Activated naive CD4-positive, alpha-beta T cell treated with anti-CD3 and anti-CD28 coated beads, Interleukin-2, amount 50 U/mL, for 24 hours (primary cell): Measurements from ENCODE around the gene GLIS1.

Experiments used
- H3K27ac Mint-ChIP-seq: one replicate; pipeline ENCODE4 v1.8.0; 2021; ENCODE audit warnings: mild to moderate bottlenecking, mixed read lengths
- H3K27me3 Mint-ChIP-seq: one replicate; pipeline ENCODE4 v1.8.0; 2021; ENCODE audit warnings: mixed read lengths
- H3K36me3 Mint-ChIP-seq: one replicate; pipeline ENCODE4 v1.8.0; 2021; ENCODE audit warnings: mixed read lengths
- H3K4me1 Mint-ChIP-seq: one replicate; pipeline ENCODE4 v1.8.0; 2021; ENCODE audit warnings: mixed read lengths
- H3K4me3 Mint-ChIP-seq: one replicate; pipeline ENCODE4 v1.8.0; 2021; ENCODE audit warnings: mild to moderate bottlenecking, mixed read lengths
- H3K9me3 Mint-ChIP-seq: one replicate; pipeline ENCODE4 v1.8.0; 2021; ENCODE audit warnings: mixed read lengths

The GLIS1 gene

GRCh38 chr1:53545663-53546408 lies 193.1 kb downstream of the GLIS1 start:
- H3K9me3 Mint-ChIP-seq: no peaks in the 10 kb centered on the region
- no peaks in the 10 kb centered on the region for H3K4me1 Mint-ChIP-seq
- no peaks in the 10 kb centered on the region for H3K36me3 Mint-ChIP-seq

DNA sequence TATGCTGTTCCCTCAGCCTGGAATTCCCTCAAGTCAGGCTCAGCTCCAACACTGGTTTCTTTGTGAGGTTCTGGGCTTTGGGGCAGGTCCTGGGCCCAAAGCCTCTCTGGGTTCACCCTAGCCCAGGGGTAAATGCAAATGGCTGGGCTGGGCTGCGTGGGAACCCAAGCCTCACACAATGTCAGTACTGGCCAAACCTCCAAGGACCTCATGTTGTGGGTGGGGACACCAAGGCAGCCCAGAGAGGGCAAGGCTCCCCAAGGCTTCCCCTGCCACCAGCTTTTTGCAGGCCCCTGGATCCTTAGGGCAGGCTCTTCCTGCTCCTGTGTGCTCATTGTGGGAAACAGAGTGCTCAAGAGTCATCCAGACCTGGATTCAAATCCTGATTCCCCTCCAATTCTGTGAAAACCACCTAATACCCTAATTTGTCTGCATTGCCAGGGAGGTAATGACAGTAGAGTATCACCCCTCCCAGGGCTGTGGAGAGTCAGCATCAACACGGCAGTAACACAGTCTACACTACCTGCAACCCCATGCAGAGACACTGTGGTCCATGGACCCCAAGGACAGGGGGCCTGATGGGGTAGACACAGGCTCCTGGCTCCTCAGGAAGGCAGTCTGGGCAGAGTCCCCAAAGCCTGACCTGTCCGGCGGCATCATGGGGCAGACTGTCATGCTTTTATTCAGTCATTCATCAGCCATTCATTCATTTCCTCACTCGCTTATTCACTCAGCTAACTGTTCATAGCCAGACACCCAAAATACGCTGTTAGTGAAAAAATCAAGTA lies 194.0 kb downstream of the GLIS1 start:
- H3K9me3 Mint-ChIP-seq: no peaks in the 10 kb centered on the region
- no peaks in the 10 kb centered on the region for H3K4me1 Mint-ChIP-seq
- H3K27ac Mint-ChIP-seq: no peak overlapping the region
- H3K36me3 Mint-ChIP-seq: no peaks in the 10 kb centered on the region
- H3K4me3 Mint-ChIP-seq: no peak overlapping the region
- H3K27me3 Mint-ChIP-seq: no peaks in the 10 kb centered on the region

More at GRCh38 chr1:53545663-53546408, 193.1 kb downstream of the GLIS1 start:
- no peak overlapping the region for H3K4me3 Mint-ChIP-seq
- H3K27me3 Mint-ChIP-seq: no peaks in the 10 kb centered on the region
- no peak overlapping the region for H3K27ac Mint-ChIP-seq

GRCh38 chr1:53543778-53544695 lies 194.9 kb downstream of the GLIS1 start:
- no peaks in the 10 kb centered on the region for H3K36me3 Mint-ChIP-seq
- no peaks in the 10 kb centered on the region for H3K4me1 Mint-ChIP-seq
- no peak overlapping the region for H3K4me3 Mint-ChIP-seq
- no peaks in the 10 kb centered on the region for H3K9me3 Mint-ChIP-seq
- no peak overlapping the region for H3K27ac Mint-ChIP-seq
- no peaks in the 10 kb centered on the region for H3K27me3 Mint-ChIP-seq

DNA sequence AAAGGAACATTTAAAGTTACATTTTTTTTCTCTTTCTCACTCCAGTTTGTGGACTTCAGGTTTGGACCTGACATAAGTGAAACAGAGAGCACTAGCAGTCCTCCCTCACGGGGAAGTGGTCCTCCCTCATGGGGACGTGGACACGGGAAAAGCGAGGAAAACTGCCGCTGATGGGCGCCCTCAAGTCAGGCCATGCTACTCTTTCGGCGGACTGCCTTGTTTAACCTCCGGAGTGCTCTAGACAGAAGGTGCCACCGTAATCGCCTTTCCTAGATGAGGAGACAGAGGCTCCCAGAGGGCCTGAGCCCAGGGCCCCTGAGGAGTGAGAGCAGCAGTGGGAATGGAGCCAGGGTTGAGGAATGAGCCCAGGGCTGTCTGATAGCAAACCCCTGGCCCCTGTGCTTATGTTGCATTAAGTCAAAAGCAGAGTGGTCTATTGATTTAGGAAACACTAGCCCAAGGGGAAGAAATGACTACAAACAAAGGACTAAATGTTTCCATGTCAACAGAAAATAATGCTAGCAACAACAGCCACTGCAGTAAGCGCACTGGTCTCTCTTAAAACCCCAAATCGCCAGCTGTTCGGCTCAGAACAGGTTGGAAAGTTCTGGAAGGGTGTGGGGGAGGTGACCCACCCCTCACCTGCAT lies 195.7 kb downstream of the GLIS1 start:
- H3K27ac Mint-ChIP-seq: no peak overlapping the region
- no peaks in the 10 kb centered on the region for H3K27me3 Mint-ChIP-seq

GRCh38 chr1:53542551-53542950 lies 196.4 kb downstream of the GLIS1 start:
- Mint-ChIP-seq H3K27me3 (no peaks in the 10 kb centered on the region), H3K4me3 (no peak overlapping the region), H3K27ac (no peak overlapping the region), H3K9me3 (no peaks in the 10 kb centered on the region), H3K4me1 (no peaks in the 10 kb centered on the region), H3K36me3 (no peaks in the 10 kb centered on the region)

More for the DNA sequence above, 195.7 kb downstream of the GLIS1 start:
- no peaks in the 10 kb centered on the region for H3K4me1 Mint-ChIP-seq
- H3K9me3 Mint-ChIP-seq: no peaks in the 10 kb centered on the region
- H3K4me3 Mint-ChIP-seq: no peak overlapping the region
- no peaks in the 10 kb centered on the region for H3K36me3 Mint-ChIP-seq

- no peak overlapping the region for H3K4me3 Mint-ChIP-seq
- no peaks in the 10 kb centered on the region for H3K27me3 Mint-ChIP-seq
- no peaks in the 10 kb centered on the region for H3K4me1 Mint-ChIP-seq
- no peak overlapping the region for H3K27ac Mint-ChIP-seq
- H3K9me3 Mint-ChIP-seq: no peaks in the 10 kb centered on the region
- H3K36me3 Mint-ChIP-seq: no peaks in the 10 kb centered on the region
Observed at GRCh38 chr1:53541761-53542550, 197.0 kb downstream of the GLIS1 start.

GRCh38 chr1:53541263-53541625 lies 197.7 kb downstream of the GLIS1 start:
- Mint-ChIP-seq H3K27me3 (no peaks in the 10 kb centered on the region), H3K4me1 (no peaks in the 10 kb centered on the region), H3K9me3 (no peaks in the 10 kb centered on the region), H3K4me3 (no peak overlapping the region), H3K27ac (no peak overlapping the region), H3K36me3 (no peaks in the 10 kb centered on the region)

DNA sequence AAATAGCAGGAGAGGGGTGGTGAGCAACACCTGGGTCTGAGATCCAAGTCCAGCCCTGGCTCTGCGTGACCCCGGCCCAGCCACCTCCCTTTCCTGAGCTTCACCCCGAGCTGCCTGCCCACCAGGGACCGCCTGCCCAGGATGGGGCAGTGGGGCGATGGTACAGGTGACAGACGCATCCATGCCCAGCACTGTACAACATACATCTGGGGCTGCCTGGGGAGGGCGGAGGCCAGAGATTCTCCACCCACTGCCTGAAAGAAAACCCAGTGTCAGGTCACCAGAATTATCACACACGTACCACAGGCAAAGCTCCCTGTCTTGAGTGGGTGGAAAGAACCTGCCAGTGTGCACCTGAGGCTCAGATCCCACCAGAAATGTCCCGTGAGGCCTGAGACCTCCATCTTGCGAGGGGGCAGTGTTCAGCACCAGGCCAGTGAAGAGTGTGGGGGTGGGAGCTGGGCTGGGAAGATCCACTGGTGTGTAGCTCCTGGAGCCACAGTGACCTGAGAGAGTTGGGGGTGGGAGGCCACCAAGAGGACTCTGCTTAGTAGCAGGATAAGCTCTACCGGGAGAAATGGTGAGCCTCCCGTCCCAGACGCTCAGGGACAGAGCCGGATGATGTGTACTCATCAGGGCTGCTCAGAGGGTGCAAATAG lies 198.2 kb downstream of the GLIS1 start:
- no peaks in the 10 kb centered on the region for H3K36me3 Mint-ChIP-seq
- H3K4me1 Mint-ChIP-seq: no peaks in the 10 kb centered on the region
- H3K9me3 Mint-ChIP-seq: no peaks in the 10 kb centered on the region
- no peaks in the 10 kb centered on the region for H3K27me3 Mint-ChIP-seq
- H3K27ac Mint-ChIP-seq: no peak overlapping the region
- H3K4me3 Mint-ChIP-seq: no peak overlapping the region

DNA sequence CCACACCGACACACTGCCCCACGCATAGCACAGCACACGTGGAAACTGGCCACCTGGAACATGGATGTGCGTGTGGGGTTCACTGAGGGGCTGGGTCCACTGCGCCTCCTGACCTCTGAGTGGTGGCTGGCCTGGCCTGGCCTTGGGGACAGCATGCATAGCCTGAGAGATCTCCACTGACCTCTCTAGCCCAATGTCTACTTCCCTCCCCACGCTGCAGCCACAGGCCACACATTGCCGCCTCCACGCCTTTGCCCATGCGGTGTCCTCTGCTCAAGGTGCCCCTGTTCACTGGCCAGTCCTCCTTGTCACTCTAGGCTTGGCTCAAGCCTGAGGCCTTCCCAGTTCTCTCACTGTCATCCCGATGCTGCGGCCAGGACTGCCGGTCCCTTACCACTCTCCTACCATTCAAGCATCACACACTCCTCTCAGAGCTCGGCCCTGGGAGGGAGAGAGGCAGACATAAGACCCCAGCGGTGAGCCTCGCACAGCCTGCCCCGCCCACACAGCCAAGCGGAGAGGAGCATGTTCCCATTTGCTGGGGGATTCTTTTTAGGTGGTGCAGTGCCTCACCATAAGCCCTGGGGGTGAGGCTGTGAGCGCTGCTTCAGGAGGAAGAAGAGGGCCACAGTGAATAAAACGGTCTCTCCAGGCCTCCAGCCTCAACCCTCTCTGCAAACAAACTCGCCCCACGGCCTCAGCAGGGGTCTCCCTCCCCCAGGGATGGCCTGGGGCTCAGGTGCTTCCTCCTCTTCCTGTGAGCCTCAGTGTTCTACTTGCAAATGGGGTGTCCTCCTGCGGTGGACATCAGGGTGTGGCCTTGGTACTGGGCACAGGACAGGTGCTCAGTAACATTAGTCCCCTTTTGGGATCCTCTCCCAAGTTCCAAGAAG lies 199.0 kb downstream of the GLIS1 start:
- Mint-ChIP-seq H3K4me3 (no peak overlapping the region), H3K36me3 (no peaks in the 10 kb centered on the region), H3K27me3 (no peaks in the 10 kb centered on the region), H3K4me1 (no peaks in the 10 kb centered on the region), H3K9me3 (no peaks in the 10 kb centered on the region), H3K27ac (no peak overlapping the region)

GRCh38 chr1:53539226-53539625 lies 199.7 kb downstream of the GLIS1 start:
- Mint-ChIP-seq H3K4me3 (no peak overlapping the region), H3K9me3 (no peaks in the 10 kb centered on the region), H3K27ac (no peak overlapping the region), H3K4me1 (no peaks in the 10 kb centered on the region), H3K27me3 (no peaks in the 10 kb centered on the region), H3K36me3 (no peaks in the 10 kb centered on the region)

- Mint-ChIP-seq H3K9me3 (no peaks in the 10 kb centered on the region), H3K4me3 (no peak overlapping the region), H3K36me3 (no peaks in the 10 kb centered on the region), H3K27me3 (no peaks in the 10 kb centered on the region), H3K4me1 (no peaks in the 10 kb centered on the region), H3K27ac (no peak overlapping the region)
Observed at GRCh38 chr1:53536606-53537005, 202.4 kb downstream of the GLIS1 start.

- Mint-ChIP-seq H3K9me3 (no peaks in the 10 kb centered on the region), H3K27me3 (no peaks in the 10 kb centered on the region), H3K36me3 (no peaks in the 10 kb centered on the region), H3K4me1 (no peaks in the 10 kb centered on the region), H3K27ac (no peak overlapping the region), H3K4me3 (no peak overlapping the region)
Observed at GRCh38 chr1:53535846-53536245, 203.1 kb downstream of the GLIS1 start.

- H3K4me3 Mint-ChIP-seq: no peak overlapping the region
- no peaks in the 10 kb centered on the region for H3K4me1 Mint-ChIP-seq
- no peaks in the 10 kb centered on the region for H3K27me3 Mint-ChIP-seq
- H3K27ac Mint-ChIP-seq: no peak overlapping the region
- no peaks in the 10 kb centered on the region for H3K36me3 Mint-ChIP-seq
- no peaks in the 10 kb centered on the region for H3K9me3 Mint-ChIP-seq
Observed at GRCh38 chr1:53535226-53535625, 203.7 kb downstream of the GLIS1 start.
